Measurements from ENCODE around the gene ZNF579. TPM values are rescaled to one million over a fixed set of nuclear protein-coding genes. Genes with fewer than 3 reads are reported as not detected.

Gene ZNF579
- total RNA-seq, 1 experiment from 2014 or later = 19.9 TPM

DNA sequence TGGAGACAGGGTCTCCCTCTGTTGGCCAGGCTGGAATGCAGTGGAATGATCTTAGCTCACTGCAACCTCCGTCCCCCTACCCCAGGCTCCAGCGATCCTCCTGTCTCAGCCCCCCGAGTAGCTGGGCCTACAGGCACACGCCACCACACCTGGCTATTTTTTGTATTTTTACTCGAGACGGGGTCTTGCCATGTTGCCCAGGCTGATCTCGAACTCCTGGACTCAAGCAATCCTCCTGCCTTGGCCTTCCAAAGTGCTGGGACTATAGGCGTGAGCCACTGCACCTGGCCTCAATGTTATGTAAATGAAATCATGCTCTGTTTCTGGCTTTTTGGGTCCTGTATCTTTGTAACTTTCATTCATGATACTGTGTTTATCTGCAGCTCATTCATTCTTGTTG, 8.1 kb upstream of the ZNF579 start:
- Mint-ChIP-seq H3K36me3 (ENCODE audit: insufficient read depth in 1 of 3, low read depth in 3 of 3) (peaks cover 0 to 6% (median 3%) of the 10 kb centered on the region in 3 experiments; a peak in 2 of 7 replicates), H3K27ac (no peak overlapping the region; a peak in 1 of 7 replicates), H3K4me1 (peaks cover 26 to 44% of the 10 kb centered on the region in 2 experiments), H3K4me3 (no peak overlapping the region), H3K9me3 (no peaks in the 10 kb centered on the region; a peak in 1 of 5 replicates), H3K27me3 (ENCODE audit: low read depth) (peaks cover 9% of the 10 kb centered on the region)
- Histone ChIP-seq H4K8ac (replicated peaks; ENCODE audit: insufficient read length, low read depth, low read length) (no peak overlapping the region), H3K4me2 (ENCODE audit: insufficient read depth, insufficient read length, low read length) (no peak overlapping the region), H3K4ac (ENCODE audit: low read depth, low read length) (no peak overlapping the region), H3K14ac (ENCODE audit: insufficient read depth, low read length) (no peak overlapping the region), H2AFZ (ENCODE audit: low read length) (no peak overlapping the region), H3T11ph (ENCODE audit: low read length) (no peak overlapping the region), H4K20me1 (ENCODE audit: control insufficient read depth, insufficient read depth, insufficient read length) (peaks cover 2% of the 10 kb centered on the region), H3K9ac (ENCODE audit: extremely low read depth, insufficient read length, low read length) (no peak overlapping the region), H3K56ac (ENCODE audit: insufficient read length, low read depth, low read length) (no peak overlapping the region), H3K79me1 (ENCODE audit: insufficient read depth, low read depth, low read length, poor library complexity, severe bottlenecking) (no peaks in the 10 kb centered on the region), H2AK5ac (ENCODE audit: insufficient read length, low read length) (no peak overlapping the region), H4K5ac (ENCODE audit: insufficient read length, low read depth, low read length) (no peak overlapping the region), H3K27me3 (ENCODE audit: insufficient read depth, low read length) (no peaks in the 10 kb centered on the region), H4K91ac (ENCODE audit: insufficient read length, low read depth, low read length) (no peak overlapping the region), H2BK120ac (ENCODE audit: low read depth, low read length, poor library complexity, severe bottlenecking) (no peak overlapping the region), H2BK15ac (ENCODE audit: low read depth, low read length) (no peak overlapping the region), H3K9me3 (ENCODE audit: control insufficient read depth, low read depth, low read length) (no peaks in the 10 kb centered on the region), H2BK20ac (ENCODE audit: low read depth, low read length, poor library complexity, severe bottlenecking) (no peak overlapping the region), H3K23ac (ENCODE audit: insufficient read length, low read depth, low read length) (no peak overlapping the region), H3K23me2 (ENCODE audit: insufficient read length, low read depth, low read length, poor library complexity, severe bottlenecking) (peaks cover 7% of the 10 kb centered on the region), H3K79me2 (ENCODE audit: insufficient read depth, low read length) (no peaks in the 10 kb centered on the region), H2BK12ac (ENCODE audit: insufficient read length, low read depth, low read length) (no peak overlapping the region), H3K4me1 (ENCODE audit: insufficient read depth, low read length) (no peaks in the 10 kb centered on the region; the same call in 1 of the 2 replicates), H3K27ac (ENCODE audit: insufficient read length, low read depth, low read length) (no peak overlapping the region), H2BK5ac (ENCODE audit: insufficient read length, low read length) (no peak overlapping the region), H3K18ac (ENCODE audit: insufficient read length, low read depth, low read length) (no peak overlapping the region)
- WGBS (ENCODE audit: extremely low coverage, insufficient read length, low lambda C conversion rate) = no CpG with 5 or more reads among the region's 8 CpGs
- TF ChIP-seq, protein P1, sequence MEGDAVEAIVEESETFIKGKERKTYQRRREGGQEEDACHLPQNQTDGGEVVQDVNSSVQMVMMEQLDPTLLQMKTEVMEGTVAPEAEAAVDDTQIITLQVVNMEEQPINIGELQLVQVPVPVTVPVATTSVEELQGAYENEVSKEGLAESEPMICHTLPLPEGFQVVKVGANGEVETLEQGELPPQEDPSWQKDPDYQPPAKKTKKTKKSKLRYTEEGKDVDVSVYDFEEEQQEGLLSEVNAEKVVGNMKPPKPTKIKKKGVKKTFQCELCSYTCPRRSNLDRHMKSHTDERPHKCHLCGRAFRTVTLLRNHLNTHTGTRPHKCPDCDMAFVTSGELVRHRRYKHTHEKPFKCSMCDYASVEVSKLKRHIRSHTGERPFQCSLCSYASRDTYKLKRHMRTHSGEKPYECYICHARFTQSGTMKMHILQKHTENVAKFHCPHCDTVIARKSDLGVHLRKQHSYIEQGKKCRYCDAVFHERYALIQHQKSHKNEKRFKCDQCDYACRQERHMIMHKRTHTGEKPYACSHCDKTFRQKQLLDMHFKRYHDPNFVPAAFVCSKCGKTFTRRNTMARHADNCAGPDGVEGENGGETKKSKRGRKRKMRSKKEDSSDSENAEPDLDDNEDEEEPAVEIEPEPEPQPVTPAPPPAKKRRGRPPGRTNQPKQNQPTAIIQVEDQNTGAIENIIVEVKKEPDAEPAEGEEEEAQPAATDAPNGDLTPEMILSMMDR (conservative IDR thresholded peaks at IDR 0.05) = no peak
- no peak for DNase-seq

Measured in H9 (cell line).